Inflammatory macrophage treated with lipopolysaccharide for 1 hour (primary cell): ENCODE measurements around the gene PLD2.
A peak's percentile ranks its signal among the peaks of the same experiment; 100 is the strongest.
"Not testable (repeated sequence)": the region's sequence is repeated elsewhere in the genome, so short reads cannot be mapped to it uniquely, and the experiment has no call there.

Experiments
- DNase-seq, 2 donors: peaks; one replicate each; pipeline ENCODE4 v3.0.0-alpha.2; 2020 to 2022

PLD2 gene

DNA sequence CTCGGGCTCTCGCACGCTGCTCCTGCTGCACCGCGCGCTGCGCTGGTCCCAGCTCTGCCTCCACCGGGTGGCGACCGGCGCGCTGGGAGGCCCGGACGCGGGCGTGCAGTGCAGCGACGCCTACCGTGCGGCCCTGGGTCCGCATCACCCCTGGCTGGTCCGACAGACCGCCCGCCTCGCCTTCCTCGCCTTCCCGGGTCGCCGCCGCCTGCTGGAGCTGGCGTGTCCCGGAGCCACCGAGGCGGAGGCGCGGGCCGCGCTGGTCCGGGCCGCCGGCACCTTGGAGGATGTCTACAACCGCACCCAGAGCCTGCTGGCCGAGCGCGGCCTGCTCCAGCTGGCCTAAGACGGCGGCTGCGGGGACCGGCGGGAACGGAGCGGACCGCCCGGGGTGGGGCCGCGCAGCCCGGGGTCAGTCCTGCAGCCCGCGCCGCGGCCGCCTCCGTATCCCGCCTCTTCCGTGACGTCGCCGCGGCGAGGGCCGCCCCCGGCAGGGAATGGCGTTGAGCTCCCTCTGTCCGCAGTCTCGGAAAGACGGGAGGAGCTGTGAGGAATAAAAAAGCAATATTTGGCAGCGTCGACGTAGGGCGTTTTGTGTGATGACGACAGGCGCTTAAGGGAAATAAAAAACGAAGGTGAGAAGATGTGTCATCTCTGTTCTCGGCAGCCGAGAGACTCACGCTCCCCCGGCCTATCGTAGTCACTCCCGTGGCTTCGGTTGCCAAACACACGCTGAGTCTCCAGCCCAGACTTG, 16.8 kb upstream of the PLD2 start:
- peak; percentile 75 to 85 for DNase-seq

DNA sequence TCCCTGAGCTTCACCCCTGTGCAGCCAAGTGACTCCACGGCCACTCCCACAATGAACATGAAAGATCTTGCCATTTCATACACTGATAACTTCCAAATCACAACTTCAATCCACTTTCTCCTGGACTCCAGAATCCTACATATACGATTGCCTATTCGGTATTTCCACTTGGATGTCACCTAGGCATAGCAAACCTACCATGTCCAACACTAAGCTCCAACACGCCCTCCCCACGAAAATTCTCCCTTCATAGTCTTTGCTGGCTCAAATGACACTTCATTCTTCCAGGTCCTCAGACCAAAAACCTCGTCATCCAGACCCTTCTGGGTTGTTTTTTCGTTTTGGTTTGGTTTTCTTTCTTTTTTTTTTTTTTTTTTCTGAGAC, 16.3 kb upstream of the PLD2 start:
- DNase-seq = no peak

- no peak for DNase-seq
These were observed 11.8 kb upstream of the PLD2 start for GRCh38 chr17:4795168-4795567.

- DNase-seq = peak; percentile 50 to 58
These were observed 10.4 kb upstream of the PLD2 start for GRCh38 chr17:4796552-4796920.

DNA sequence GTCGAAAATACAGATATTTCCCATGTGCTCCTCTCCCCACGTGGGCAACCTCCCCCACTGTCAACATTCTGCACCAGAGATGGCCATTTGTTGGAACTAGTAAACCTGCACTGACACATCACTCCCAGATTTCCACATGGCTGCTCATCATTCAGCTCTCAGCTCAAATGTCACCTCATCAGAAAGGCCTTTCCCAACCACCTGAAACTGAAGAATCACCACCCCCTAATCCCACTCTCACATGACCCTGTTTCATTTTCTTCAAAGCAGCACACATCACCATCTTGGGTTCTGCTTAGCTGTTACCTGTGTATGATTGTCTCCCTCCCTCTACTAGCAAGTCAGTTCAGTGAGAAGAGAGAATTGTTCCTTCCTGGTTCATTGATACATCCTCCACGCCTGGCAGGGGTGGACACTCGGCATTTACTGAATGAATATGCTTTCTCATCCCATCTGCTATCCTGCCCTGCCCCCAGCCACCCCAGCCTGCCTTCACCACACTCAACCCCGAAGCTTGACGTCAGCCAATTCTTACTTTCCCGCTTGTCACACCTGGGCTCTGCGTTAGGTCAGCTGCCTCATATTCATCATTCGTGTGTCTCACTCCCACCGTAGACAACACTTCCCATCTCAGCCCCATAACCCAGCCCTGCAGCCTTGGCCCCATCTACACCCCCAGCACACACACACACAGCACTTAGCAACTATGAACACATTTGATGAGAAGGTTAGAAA, 6.3 kb upstream of the PLD2 start:
- DNase-seq = no peak

GRCh38 chr17:4802228-4802627, 4.7 kb upstream of the PLD2 start, which contains the start of gene C17orf114:
Gene C17orf114 (minus strand): TSS chr17:4802328.
- no peak for DNase-seq

- DNase-seq = no peak
These were observed 536 bp upstream of the PLD2 start for GRCh38 chr17:4806456-4806776.

DNA sequence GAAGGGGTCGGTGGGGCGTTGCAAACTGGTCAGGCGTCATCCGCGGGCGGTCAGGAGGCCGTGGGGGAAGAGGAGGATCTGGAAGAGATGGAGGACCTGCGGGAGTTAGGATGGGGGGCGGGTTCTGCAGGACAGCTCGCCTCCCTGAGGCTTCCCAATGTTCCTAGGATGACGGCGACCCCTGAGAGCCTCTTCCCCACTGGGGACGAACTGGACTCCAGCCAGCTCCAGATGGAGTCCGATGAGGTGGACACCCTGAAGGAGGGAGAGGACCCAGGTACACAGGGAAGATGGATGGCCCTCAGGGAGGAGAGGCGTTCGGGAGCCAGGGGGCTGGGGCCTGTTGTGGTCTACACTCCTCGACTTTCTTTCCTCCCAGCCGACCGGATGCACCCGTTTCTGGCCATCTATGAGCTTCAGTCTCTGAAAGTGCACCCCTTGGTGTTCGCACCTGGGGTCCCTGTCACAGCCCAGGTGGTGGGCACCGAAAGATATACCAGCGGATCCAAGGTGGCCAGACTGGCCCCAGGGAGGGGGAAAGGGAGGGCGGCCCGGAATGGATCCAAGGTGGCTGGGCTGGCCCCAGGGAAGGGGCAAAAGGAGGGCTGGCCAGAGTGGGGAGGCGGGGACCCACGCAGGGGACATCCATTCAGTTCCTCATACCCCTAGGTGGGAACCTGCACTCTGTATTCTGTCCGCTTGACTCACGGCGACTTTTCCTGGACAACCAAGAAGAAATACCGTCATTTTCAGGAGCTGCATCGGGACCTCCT, 839 bp downstream of the PLD2 start:
- no peak for DNase-seq

DNA sequence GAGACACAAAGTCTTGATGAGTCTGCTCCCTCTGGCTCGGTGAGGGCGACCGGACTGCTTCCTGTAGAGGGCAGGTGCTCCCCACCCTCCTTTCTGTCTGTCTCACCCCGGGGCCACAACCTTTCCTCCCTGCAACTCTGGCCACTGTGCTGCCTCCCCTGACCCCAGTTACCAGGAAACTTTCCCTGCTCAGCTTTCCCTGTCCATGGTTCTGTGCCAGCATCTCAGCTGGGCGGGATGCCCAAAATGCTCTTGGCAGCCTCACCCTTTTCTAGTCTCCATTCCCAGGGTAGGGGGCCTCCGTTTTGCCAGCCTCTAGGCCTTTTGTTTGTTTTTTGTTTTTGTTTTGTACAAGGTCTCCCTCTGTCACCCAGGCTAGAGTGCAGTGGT, 1.4 kb downstream of the PLD2 start:
- no peak for DNase-seq

GRCh38 chr17:4810696-4811290, 3.8 kb downstream of the PLD2 start:
- DNase-seq = no peak

DNA sequence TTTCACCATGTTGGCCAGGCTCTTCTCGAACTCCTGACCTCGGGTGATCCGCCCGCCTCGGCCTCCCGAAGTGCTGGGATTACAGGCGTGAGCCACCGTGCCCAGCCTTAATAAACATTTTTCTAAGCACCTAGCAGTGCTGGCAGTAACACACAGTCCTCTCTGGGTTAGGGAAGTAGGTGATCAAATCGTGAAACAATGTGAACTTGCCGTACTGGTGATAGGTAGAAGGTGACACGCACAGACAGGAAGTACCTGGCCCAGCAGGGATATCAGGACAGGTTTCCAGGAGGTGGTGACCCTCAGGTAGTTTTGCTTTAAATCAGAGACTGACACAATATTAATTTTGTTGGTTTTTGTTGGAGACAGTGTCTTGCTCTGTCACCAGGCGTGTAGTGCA, 4.5 kb downstream of the PLD2 start:
- DNase-seq = no peak

DNA sequence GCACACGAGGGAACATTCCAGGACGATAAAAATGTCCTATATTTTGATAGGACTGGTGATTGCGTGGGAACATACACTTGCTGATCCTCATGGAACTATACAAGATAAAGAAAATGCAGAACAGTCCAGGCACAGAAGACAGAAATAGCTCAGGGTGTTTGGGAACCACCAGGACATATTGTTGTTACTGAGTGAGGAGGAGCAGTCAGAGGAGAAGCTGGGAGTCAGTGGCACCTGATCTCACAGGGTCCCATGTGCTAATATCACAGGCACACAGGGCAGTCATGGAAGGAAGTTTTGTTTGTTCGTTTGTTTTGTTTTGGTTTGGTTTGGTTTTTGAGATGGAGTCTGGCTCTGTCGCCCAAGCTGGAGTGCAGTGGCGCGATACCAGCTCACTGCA, 5.7 kb downstream of the PLD2 start:
- no peak for DNase-seq

DNA sequence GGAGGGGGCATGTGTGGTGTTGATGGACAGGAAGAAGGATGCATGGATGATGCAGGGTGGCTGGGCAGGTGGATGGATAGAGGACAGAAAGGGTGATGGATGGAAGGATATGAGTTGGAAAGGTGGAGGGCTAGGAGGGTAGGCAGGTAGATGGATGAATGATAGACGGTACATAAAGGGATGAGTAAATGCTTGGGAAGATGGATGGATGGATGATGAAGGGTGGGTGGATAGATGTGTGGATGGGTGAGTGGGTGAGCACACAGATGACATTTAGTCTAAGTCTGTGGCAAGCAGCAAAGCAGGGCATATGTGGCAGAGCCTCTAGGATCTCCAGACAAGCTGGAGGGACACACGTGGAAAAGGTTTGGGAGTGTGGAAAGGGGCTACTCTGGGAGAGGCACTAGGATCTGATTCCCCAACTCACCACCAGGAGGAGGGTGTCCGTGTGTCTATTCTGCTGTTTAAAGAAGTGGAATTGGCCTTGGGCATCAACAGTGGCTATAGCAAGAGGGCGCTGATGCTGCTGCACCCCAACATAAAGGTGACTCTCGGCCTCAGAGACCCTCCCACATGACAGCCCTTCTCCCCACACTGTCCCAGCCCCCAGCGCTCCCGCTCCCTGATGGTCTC, 8.2 kb downstream of the PLD2 start:
- no peak for DNase-seq

DNA sequence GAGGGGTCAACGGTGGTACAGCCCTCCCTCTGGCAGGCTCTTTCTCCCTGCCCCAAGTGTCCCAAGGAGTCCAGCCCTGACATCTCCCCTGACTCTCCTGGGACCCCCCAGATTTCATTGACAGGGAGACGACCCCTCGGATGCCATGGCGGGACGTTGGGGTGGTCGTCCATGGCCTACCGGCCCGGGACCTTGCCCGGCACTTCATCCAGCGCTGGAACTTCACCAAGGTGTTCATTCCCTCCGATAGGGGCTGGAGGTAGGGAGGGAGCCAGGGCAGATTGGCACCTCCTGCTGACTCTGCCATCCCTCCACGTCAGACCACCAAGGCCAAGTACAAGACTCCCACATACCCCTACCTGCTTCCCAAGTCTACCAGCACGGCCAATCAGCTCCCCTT, 9.9 kb downstream of the PLD2 start:
- no peak for DNase-seq

DNA sequence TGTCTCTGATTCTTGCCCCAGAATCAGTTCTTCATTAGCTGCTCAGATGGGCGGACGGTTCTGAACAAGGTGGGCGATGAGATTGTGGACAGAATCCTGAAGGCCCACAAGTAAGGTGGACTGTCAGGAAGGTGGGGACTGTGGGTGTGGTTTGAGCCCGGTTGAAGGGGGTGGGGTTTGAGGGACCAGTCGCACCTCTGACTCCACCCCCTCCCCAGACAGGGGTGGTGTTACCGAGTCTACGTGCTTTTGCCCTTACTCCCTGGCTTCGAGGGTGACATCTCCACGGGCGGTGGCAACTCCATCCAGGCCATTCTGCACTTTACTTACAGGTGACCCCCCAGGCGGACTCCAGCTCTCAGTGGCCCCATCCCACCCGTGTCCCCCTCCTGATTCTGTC, 11.3 kb downstream of the PLD2 start:
- no peak for DNase-seq

GRCh38 chr17:4822835-4823234, 15.9 kb downstream of the PLD2 start:
- DNase-seq = no peak

DNA sequence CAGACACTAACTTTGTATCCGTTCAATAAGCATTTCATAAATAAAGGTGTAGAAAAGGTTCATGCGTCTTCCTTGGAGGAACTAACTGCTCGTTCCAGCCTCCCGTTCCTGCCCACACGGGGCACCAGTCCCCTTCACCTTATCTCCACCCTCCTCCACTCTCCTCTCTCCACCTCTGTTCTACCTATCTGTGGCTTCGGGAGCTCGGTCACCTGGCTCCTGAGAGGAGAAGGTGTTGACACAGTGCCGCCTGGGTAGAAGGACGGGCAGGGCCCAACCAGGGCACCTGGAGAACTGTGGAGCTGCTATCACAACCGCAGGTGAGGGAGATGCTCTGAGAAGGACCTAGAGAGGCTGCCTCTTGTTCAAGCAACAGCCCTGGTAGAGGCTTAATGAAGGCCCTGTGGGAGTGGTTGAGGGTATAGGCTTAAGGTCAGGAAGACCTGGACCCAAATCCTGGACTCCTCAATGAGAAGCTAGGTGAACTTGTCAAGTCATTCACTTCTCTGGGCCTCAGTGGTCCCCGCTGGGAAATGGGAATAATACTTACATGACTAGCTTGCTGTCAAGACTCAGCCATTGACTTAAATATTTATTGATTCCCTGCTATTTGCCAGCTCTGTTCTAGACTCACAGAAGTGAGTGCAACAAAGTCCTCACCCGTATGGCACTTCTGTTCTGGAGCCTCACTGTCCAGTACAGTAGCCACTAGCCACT, 16.6 kb downstream of the PLD2 start:
- DNase-seq = no peak

- no peak for DNase-seq
These were observed 20.4 kb downstream of the PLD2 start for GRCh38 chr17:4827399-4827798.

DNA sequence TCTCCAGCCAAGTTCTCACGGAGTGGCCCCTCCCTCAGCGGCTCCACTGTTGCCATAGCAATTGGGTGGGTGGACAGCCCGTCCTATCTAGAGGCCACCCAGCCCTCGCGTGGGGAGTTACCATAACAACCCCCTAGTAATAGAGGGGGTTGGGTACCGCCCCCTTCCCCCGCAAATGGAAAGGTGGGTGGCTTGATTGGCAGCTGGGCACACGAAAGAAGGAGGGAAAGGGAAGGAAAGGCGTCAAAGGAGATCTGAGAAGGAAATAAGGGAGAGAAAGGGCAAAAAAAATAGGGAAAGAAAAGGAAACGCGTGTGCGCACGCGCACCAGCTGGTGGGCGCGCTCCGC, 25.9 kb downstream of the PLD2 start:
- DNase-seq = not testable (repeated sequence)

DNA sequence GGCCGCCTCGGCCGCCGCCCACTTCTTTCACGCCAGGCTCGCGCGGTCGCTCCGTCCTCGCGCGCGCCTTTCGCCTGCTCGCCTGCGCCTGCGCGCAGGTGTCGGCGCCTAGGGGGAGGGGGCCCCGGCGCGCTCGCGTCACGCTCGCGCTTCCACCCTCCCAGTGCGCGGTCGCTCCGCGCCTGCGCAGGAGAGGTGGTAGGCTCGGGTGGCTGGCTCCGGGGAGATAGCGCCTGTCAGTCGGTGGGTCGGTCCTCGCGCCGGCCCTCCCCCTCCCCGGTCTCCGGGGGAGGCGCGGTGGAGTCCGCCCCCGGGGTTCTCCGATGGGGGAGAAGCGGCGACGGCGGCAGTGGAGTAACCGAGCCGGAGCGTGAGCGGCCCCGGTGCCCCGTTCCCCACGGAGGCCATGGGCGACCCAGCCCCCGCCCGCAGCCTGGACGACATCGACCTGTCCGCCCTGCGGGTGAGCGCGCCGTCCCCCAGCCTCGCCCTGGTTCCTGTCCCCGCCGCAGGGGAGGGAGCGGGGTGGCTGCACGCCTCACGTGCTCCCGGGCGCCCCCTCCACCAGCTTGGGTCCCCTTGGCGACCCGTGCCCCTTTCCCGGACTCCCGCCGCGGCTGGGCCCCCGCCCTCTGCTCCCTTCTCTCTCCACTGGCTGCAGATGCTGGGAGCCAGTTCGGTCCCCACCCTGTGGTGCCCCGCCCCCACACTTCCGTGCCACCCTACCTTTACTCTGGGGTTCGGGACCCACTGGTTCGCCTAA, 26.4 kb downstream of the PLD2 start, which contains the start of gene MINK1:
MINK1 (plus strand) TSS at position 163 of the 763 bp plus-strand sequence; CDS start at position 407, 244 bp downstream.
- DNase-seq = peak; percentile 83 to 87

GRCh38 chr17:4833941-4834680, 27.2 kb downstream of the PLD2 start:
- DNase-seq = peak; percentile 47 to 79
